ENCODE measurements around the gene SECTM1. TPM values are rescaled to one million over a fixed set of nuclear protein-coding genes. Genes with fewer than 3 reads are reported as not detected.

The SECTM1 gene
- total RNA-seq, 4 donors from 2014 or later = 10.7 to 258 (median 94.5) TPM

- peaks cover 0 to 5% (median 0%) of the 10 kb centered on the region in 4 donors for H3K4me1 ChIP-seq
- no peak overlapping the region for H3K27ac ChIP-seq
- no peak overlapping the region for H3K4me3 ChIP-seq
- DNase-seq = peak in 1 of 3 donors; percentile 40
- no peak for TF ChIP-seq POLR2A (IDR thresholded peaks at IDR 0.05)
- no peak for TF ChIP-seq CTCF (IDR thresholded peaks at IDR 0.05)
- H3K36me3 ChIP-seq = no peaks in the 10 kb centered on the region
- no peaks in the 10 kb centered on the region for H3K9me3 ChIP-seq
- no peaks in the 10 kb centered on the region for H3K27me3 ChIP-seq
These were observed 19.9 kb upstream of the SECTM1 start for GRCh38 chr17:82353484-82353883.

GRCh38 chr17:82351713-82352488, 18.3 kb upstream of the SECTM1 start:
- Histone ChIP-seq H3K27me3 (no peaks in the 10 kb centered on the region), H3K4me1 (peaks cover 0 to 5% (median 0%) of the 10 kb centered on the region in 4 donors), H3K27ac (peak overlapping the region in 1 of 4 donors; percentile 28), H3K36me3 (no peaks in the 10 kb centered on the region), H3K4me3 (no peak overlapping the region), H3K9me3 (no peaks in the 10 kb centered on the region)
- peak; percentile 81 to 93 (median 85) for DNase-seq
- TF ChIP-seq POLR2A (IDR thresholded peaks at IDR 0.05) (no peak), CTCF (IDR thresholded peaks at IDR 0.05) (peak; percentile 93 to 97 (median 94))

- H3K27me3 ChIP-seq = no peaks in the 10 kb centered on the region
- peaks cover 0 to 5% (median 0%) of the 10 kb centered on the region in 4 donors for H3K4me1 ChIP-seq
- H3K36me3 ChIP-seq = no peaks in the 10 kb centered on the region
- no peak overlapping the region for H3K4me3 ChIP-seq
- peak; percentile 47 to 68 (median 57) for DNase-seq
- TF ChIP-seq CTCF (IDR thresholded peaks at IDR 0.05) (no peak), POLR2A (IDR thresholded peaks at IDR 0.05) (no peak)
- peak overlapping the region in 1 of 4 donors; percentile 28 for H3K27ac ChIP-seq
- no peaks in the 10 kb centered on the region for H3K9me3 ChIP-seq
These were observed 17.7 kb upstream of the SECTM1 start for GRCh38 chr17:82351254-82351712.

- H3K9me3 ChIP-seq = no peaks in the 10 kb centered on the region
- H3K27ac ChIP-seq = peak overlapping the region in 1 of 4 donors; percentile 28
- TF ChIP-seq POLR2A (IDR thresholded peaks at IDR 0.05) (no peak), CTCF (IDR thresholded peaks at IDR 0.05) (peak in 3 of 6 experiments; percentile 8 to 35 (median 17))
- no peaks in the 10 kb centered on the region for H3K36me3 ChIP-seq
- no peaks in the 10 kb centered on the region for H3K27me3 ChIP-seq
- peak in 2 of 3 donors; percentile 53 to 66 for DNase-seq
- H3K4me1 ChIP-seq = peaks cover 0 to 5% (median 0%) of the 10 kb centered on the region in 4 donors
- H3K4me3 ChIP-seq = no peak overlapping the region
These were observed 16.8 kb upstream of the SECTM1 start for GRCh38 chr17:82350182-82351030.

- DNase-seq = no peak
These were observed 15.7 kb upstream of the SECTM1 start for GRCh38 chr17:82349287-82349701.

More at GRCh38 chr17:82349287-82349701, 15.7 kb upstream of the SECTM1 start:
- Histone ChIP-seq H3K9me3 (no peaks in the 10 kb centered on the region), H3K27me3 (no peaks in the 10 kb centered on the region), H3K4me3 (no peak overlapping the region), H3K36me3 (no peaks in the 10 kb centered on the region), H3K4me1 (peaks cover 0 to 5% (median 0%) of the 10 kb centered on the region in 4 donors), H3K27ac (no peak overlapping the region)
- no peak for TF ChIP-seq CTCF (IDR thresholded peaks at IDR 0.05)
- no peak for TF ChIP-seq POLR2A (IDR thresholded peaks at IDR 0.05)

Measured in Peyer's patch (tissue), 4 donors.